ENCODE measurements around the gene SPATC1L.

DNA sequence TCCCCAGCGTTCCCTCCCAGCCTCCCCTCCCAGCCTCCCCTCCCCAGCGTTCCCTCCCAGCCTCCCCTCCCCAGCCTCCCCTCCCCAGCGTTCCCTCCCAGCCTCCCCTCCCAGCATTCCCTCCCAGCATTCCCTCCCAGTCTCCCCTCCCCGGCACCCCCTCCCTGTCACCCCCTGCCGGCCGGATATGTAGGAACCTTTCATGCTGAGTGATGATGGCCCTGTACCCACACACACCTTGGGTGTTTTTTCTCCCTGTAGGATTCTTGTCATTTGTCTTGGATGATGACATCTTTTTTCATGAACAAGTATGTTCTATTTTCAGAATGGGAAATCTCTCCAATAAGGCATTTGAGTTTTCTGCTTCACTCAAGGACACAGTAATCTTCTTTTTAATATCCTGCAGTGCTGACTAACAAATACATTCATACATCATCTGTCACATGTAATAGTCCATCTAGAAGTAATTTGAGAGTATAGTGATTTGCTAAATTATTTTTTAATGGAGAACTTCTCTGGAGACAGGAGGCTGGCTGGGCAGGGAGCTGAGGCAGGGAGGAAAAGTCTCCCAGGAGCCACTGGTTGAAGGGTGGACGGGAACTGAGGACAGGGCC is 48.4 kb downstream of the SPATC1L start:
- TF ChIP-seq POLR2AphosphoS5 (IDR thresholded peaks at IDR 0.05; ENCODE audit: low read depth) (no peak), SPI1 (IDR thresholded peaks at IDR 0.05; ENCODE audit: borderline replicate concordance, low read depth) (no peak)
- TF ChIP-seq, protein P1, sequence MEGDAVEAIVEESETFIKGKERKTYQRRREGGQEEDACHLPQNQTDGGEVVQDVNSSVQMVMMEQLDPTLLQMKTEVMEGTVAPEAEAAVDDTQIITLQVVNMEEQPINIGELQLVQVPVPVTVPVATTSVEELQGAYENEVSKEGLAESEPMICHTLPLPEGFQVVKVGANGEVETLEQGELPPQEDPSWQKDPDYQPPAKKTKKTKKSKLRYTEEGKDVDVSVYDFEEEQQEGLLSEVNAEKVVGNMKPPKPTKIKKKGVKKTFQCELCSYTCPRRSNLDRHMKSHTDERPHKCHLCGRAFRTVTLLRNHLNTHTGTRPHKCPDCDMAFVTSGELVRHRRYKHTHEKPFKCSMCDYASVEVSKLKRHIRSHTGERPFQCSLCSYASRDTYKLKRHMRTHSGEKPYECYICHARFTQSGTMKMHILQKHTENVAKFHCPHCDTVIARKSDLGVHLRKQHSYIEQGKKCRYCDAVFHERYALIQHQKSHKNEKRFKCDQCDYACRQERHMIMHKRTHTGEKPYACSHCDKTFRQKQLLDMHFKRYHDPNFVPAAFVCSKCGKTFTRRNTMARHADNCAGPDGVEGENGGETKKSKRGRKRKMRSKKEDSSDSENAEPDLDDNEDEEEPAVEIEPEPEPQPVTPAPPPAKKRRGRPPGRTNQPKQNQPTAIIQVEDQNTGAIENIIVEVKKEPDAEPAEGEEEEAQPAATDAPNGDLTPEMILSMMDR (IDR thresholded peaks at IDR 0.05; ENCODE audit: insufficient read depth, low read length) = no peak
